Bone marrow (tissue), 2 donors: ENCODE results near the gene FGFBP3.
"Not testable (repeated sequence)": the region's sequence is repeated elsewhere in the genome, so short reads cannot be mapped to it uniquely, and the experiment has no call there.

Experiments used
- DNase-seq, 2 donors: peaks; one replicate each; lab custom pipeline; 2025; lab: John Stamatoyannopoulos, UW

The FGFBP3 gene

DNA sequence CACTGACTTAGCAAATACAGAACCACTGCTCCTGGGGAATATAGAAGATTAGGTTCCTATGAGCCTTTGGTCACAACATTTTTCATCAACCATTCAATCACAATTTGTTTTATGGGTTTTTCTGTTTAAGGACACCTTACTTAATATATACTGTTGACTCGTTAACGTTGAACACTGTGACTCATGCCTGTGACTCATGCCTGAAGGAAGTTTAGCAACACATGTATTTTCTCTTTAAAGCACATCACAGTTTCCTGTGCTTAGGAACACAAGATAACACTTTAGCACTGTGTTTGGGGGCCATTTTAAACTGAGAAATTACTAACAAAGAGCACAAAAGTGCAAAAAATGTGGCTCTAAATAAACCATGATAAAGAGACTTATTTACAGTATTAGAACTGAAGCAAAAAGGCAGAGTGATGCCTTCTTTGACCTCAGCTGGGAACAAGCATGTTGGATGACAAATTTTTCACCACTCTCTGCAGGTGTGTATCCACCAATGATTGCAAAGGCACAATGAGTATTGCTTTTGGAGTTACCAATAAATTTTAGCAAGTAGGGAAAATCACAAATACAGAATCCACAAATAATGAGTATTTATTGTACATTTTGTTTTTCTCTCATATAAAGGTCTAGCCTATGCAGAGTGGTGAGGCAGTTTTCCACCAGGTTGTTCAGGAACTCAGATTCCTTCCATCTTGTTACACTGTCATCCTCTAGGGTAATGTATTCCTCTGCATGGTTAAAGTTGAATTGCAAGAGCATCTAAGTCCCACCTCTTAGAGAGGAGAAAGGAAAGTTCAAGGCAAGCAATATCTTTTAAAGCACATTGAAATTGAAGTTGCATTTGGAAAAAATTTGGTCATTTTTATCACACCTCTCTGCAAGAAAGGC is 7.3 kb downstream of the FGFBP3 start:
- DNase-seq: peak in 1 of 2 donors; percentile 92

GRCh38 chr10:91897421-91897820 is 11.9 kb downstream of the FGFBP3 start:
- no peak for DNase-seq

GRCh38 chr10:91896212-91896756 is 13.0 kb downstream of the FGFBP3 start:
- DNase-seq: no peak

- not testable (repeated sequence) for DNase-seq
These were observed 15.0 kb downstream of the FGFBP3 start for GRCh38 chr10:91894261-91894685.

- DNase-seq: no peak
These were observed 16.2 kb downstream of the FGFBP3 start for GRCh38 chr10:91893051-91893450.

DNA sequence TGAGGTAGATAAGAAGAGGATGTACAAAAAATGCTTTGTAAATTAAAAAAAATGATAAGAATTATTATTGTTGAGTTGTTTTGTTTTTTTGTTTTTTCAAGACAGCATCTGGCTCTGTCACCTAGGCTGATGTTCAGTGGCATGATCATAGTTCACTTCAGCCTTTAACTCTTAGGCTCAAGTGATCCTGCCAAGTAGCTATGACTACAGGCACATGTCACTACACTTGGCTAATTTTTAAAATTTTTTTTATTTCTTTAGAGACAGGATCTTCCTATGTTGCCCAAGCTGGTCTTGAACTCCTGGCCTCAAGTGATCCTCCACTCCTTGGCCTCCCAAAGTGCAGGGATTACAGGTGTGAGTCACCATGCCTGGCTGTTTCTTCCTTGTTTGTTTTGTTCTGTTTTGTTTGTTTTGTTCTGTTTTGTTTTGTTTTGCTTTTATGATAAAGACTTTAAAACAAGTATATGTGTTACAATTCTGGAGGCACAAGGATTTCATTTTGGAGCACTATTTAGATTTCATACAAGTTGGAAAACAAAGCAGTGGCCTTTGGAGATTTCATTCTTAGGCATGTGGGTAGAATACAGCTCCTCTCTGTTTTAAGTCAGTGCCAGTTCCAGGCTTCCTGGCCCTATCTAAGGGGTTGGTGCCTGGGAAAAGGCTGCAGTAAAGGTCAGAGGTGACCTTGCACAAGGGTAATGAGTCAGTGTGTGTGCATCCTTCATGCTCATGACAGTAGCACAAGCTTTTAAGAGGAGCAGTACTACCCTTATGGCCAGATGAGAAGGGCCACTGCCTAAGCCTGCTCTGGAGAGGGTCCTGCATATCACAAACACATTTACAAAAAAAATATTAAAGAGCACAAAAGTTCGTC is 17.9 kb downstream of the FGFBP3 start:
- DNase-seq: no peak

GRCh38 chr10:91887272-91888076 is 21.8 kb downstream of the FGFBP3 start:
- no peak for DNase-seq

GRCh38 chr10:91886954-91887271 is 22.4 kb downstream of the FGFBP3 start:
- DNase-seq: no peak

DNA sequence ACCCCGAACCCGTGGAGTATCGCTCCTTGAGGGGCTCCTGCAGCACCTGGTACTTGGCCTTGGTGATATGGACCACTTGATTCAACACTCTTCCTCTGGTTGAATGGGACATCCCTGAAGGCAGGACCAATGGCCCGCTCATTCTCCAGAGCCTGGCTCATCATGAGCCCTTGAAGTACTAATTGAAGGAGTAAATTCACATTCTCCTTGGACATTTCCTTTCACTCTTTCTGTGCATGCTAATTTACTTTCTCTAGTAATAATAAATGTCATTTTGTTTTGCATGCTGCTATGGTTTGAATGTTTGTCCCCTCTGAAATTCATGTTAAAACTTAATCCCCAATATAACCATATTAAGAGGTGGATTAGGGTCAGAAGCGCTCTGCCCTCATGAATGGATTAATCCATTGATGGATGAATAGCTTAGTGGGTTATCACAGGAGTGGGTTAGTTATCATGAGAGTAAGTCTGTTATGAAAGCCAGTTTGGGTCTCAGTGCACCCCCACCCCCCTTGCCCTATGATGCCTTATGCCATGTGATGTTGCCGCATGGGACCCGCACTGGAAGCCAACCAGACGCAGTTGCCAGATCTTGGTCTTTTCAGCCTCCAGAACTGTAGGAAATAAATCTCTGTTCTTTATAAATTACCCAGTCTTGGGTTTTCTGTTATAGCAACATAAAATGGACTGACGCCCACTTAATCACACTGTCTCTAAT is 23.8 kb downstream of the FGFBP3 start:
- DNase-seq: no peak

DNA sequence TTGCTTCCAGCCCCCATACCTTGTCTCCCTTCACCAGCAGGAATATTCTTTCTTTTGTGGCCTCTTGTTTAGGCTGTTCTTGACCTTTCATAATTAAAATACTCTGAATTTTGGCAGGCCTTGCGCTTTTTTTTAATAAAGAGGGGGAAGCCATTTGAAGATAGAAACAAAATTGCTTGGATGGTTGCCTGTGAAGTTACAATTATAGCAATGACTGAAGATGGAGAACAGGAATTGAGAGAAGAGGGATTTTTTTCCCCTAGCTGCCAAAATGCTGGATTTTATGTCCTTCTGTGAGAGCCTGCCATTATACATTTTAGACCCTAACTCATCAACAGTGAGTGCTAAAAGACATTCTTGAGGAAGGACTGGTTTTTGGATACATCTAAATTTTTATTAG is 24.8 kb downstream of the FGFBP3 start:
- no peak for DNase-seq

DNA sequence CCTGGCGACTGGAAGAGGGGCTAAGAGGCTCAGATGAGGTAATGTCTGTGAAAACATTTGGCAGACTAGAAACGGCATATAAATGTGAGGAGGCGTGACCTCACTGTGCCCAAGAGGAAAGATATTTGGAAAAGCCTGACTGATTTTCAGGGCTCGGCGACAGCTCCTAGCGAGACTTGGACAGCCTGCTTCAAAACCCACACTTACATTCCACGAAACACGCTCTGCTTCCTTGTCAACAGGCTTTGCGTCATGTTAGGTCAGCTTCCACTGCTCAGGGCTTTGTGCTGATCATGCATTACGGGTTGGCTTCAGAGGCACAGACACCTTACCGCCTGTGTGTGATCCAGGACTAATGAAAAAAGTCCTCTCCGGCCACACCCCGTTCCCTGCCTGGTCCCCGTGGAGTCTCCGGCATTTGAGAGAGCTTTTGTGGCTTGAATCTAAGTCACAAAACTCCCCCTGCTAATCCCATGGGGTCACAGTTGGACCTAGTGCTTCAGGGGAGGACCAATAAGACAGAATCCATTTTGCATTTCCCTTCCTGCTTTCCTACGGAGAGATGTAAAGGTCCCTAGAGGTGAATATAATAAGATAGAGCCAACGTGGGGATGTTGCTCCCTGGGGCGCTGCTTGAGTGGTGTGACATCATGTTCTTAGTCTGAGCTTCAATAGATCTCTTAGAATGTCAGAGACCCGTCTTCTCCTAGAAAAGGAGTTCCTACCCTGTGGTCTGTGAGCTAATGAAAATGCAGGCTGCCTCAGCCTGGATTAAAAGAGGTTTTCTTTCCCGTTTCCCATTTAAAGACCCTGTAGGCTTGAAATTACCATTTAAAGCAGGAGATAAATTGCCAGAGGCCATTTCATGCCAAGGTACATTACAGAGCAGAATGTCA is 25.5 kb downstream of the FGFBP3 start:
- DNase-seq: no peak

- no peak for DNase-seq
These were observed 29.0 kb downstream of the FGFBP3 start for GRCh38 chr10:91880310-91880709.

DNA sequence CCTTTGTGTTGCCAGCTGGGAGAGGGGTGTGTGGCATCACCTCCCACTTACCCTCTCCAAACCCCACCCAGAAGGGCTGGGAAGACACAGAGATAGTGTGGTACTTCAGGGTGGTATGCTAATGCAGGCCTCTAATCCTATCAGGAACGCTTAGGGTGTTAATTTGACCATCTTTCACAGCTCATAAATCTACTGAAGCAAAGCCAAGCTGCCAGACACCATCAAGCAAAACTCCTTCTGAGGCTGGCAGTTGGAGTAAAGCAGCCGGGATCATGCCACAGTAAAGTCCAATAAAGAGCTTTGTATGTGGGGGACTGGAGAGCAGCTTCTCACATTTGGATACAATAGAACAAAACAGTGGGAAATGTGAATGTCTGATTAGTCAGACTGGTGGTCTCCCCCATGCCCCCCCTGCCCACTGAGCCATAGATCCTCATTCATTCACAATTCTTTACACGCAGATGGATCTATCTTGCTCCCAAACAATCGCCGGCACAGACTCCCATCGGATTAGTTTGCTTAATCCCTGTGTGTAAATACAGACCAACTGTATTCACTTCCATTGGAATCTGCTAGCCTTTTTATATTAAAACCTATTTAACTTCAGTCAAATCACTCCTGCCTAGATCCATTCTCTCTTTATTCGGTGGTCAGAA is 29.6 kb downstream of the FGFBP3 start:
- no peak for DNase-seq

GRCh38 chr10:91875779-91876178 is 33.5 kb downstream of the FGFBP3 start:
- DNase-seq: no peak

DNA sequence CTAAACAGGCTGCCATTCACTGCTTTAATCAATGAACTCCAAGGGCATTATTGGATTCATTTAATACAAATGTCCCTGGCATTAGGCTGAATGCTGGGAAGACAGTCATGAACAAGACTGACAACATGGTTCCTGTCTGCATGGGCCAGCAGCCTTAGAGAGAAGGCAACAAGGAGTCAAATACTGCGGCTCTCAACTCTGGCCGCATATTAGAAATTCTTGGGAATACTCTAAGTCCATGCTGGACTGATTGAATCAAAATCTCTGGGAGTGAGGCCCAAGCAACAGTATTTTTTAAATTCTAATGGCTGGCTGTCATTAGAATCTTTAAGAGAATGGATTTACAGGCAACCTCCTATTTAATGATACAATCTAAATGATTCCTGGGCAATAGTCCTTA is 34.1 kb downstream of the FGFBP3 start:
- DNase-seq: no peak

GRCh38 chr10:91865562-91866081 is 43.7 kb downstream of the FGFBP3 start:
- no peak for DNase-seq

GRCh38 chr10:91864744-91865143 is 44.5 kb downstream of the FGFBP3 start:
- DNase-seq: no peak

DNA sequence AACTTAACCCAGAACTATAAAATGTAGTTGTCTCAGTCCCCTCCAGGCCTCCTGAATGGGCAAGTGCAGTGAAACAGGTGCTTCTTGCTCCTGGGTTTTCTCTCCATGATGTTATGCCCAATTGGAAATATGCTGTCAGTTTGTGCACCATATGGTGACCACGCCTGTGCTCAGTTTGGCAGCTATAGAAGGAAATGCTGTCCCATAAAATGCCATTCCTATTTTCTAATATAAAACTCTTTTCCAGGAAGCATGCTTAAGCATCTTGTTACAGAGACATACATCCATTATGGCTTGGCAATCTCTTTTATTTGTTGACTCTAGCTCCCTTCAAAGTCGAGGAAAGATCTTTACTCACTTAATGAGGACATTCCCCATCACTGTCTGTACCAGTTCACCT is 45.2 kb downstream of the FGFBP3 start:
- no peak for DNase-seq

- DNase-seq: no peak
These were observed 48.4 kb downstream of the FGFBP3 start for GRCh38 chr10:91860885-91861284.
